ENCODE data around the gene TBX2.

GRCh38 chr17:61392679-61393078, 7.0 kb upstream of the TBX2 start:
- TF ChIP-seq CTCF (IDR thresholded peaks at IDR 0.05) (no peak), POLR2AphosphoS5 (IDR thresholded peaks at IDR 0.05; ENCODE audit: insufficient read depth in 1 of 2, low read depth in 1 of 2) (no peak)
